AG09319 (cell line): ENCODE data around the gene MCF2L2.
"Not testable (repeated sequence)": the region's sequence is repeated elsewhere in the genome, so short reads cannot be mapped to it uniquely, and the experiment has no call there.

Experiments used
- DNase-seq: peaks from one replicate; pipeline ENCODE4 v3.0.0-alpha.2; 2010; ENCODE audit warnings: low read depth; ENCODE audit errors: extremely low read depth
- CTCF ChIP-seq: IDR thresholded peaks from 2 replicates; pipeline ENCODE4 v1.5.1; 2011; ENCODE audit warnings: low read depth, mild to moderate bottlenecking, inconsistent platforms, low read length, moderate library complexity

The MCF2L2 gene

GRCh38 chr3:183434503-183434902 is 6.1 kb upstream of the MCF2L2 start:
- no peak for DNase-seq
- no peak for TF ChIP-seq CTCF

GRCh38 chr3:183430325-183430957 is 2.0 kb upstream of the MCF2L2 start:
- no peak for DNase-seq
- TF ChIP-seq CTCF = no peak

GRCh38 chr3:183427876-183428446 is 458 bp downstream of the MCF2L2 start:
- TF ChIP-seq CTCF = no peak
- DNase-seq = no peak

- no peak for TF ChIP-seq CTCF
- no peak for DNase-seq
Measured at GRCh38 chr3:183427196-183427875, 1.1 kb downstream of the MCF2L2 start.

GRCh38 chr3:183418807-183419206 is 9.6 kb downstream of the MCF2L2 start:
- not testable (repeated sequence) for DNase-seq

GRCh38 chr3:183411216-183411922 is 17.1 kb downstream of the MCF2L2 start:
- DNase-seq = no peak
- TF ChIP-seq CTCF = no peak

GRCh38 chr3:183410759-183411158 is 17.7 kb downstream of the MCF2L2 start:
- DNase-seq = no peak
- TF ChIP-seq CTCF = no peak
